K562 (cell line): ENCODE results near the gene KIAA1958. TPM values are rescaled to one million over a fixed set of nuclear protein-coding genes. Genes with fewer than 3 reads are reported as not detected.

Experiments
- ATF7 ChIP-seq: fragments of 450-650 bp; IDR thresholded peaks from 2 replicates; pipeline ENCODE4 v1.7.1; 2014; ENCODE audit warnings: mild to moderate bottlenecking, moderate library complexity
- BACH1 ChIP-seq: fragments of 200-800 bp; sonication (Bioruptor generic); IDR thresholded peaks from 2 replicates; pipeline ENCODE4 v1.6.1; 2016; ENCODE audit warnings: missing genetic modification characterization, missing compliant biosample characterization
- BHLHE40 ChIP-seq: IDR thresholded peaks from 2 replicates; pipeline ENCODE4 v1.6.1; 2011; ENCODE audit warnings: low read length, improper control_type of control experiment
- ETV1 ChIP-seq: fragments of 450-650 bp; conservative IDR thresholded peaks from 2 replicates; pipeline ENCODE4 v1.6.1; 2016; ENCODE audit warnings: missing genetic modification characterization, control low read depth, low read depth, missing compliant biosample characterization
- NR2C2 ChIP-seq, 2 experiments: fragments of 200-800 bp in 1 of 2; sonication (Bioruptor generic) in 1 of 2; sonication (generic) in 1 of 2; formaldehyde crosslinking in 1 of 2; IDR thresholded peaks; 2 replicates each; pipeline versions ENCODE4 v1.6.1 to v1.8.0; 2016 to 2022; ENCODE audit warnings: mild to moderate bottlenecking in 1 of 2, missing compliant biosample characterization in 1 of 2, missing genetic modification characterization in 1 of 2, missing genetic modification reagents in 1 of 2
- SIX5 ChIP-seq, 2 experiments: IDR thresholded peaks; 2 replicates each; pipeline ENCODE4 v1.6.1; 2011; ENCODE audit warnings: low read length in 2 of 2, borderline replicate concordance in 1 of 2, low read depth in 1 of 2, mild to moderate bottlenecking in 1 of 2, moderate library complexity in 1 of 2; ENCODE audit not compliant: insufficient read depth in 1 of 2
- SMAD2 ChIP-seq: fragments of 150-350 bp; IDR thresholded peaks from 2 replicates; pipeline ENCODE4 v1.6.1; 2014; ENCODE audit warnings: low read depth, mild to moderate bottlenecking, low read length
- SRF ChIP-seq, 2 experiments: fragments of 250-450, 450-650 bp in 1 of 2; sonication (Bioruptor Pico) in 1 of 2; sonication (generic) in 1 of 2; formaldehyde crosslinking; IDR thresholded peaks; 2 replicates each; pipeline versions ENCODE4 v1.5.0 to v1.5.1; 2020 to 2022; ENCODE audit warnings: mild to moderate bottlenecking in 1 of 2, missing genetic modification reagents in 1 of 2
- YY1 ChIP-seq, 3 experiments: IDR thresholded peaks; 2 replicates each; pipeline ENCODE4 v1.6.1; 2011; ENCODE audit warnings: low read length in 2 of 3, mild to moderate bottlenecking in 2 of 3, moderate library complexity in 2 of 3, borderline replicate concordance in 1 of 3, control low read depth in 1 of 3, low read depth in 1 of 3; ENCODE audit not compliant: insufficient read depth in 3 of 3, insufficient replicate concordance in 2 of 3, control insufficient read depth in 1 of 3, insufficient read length in 1 of 3; ENCODE audit errors: extremely low read depth in 1 of 3
- ZFP36 ChIP-seq: fragments of 150-350 bp; IDR thresholded peaks from 2 replicates; pipeline ENCODE4 v1.6.1; 2018; ENCODE audit warnings: low read length, low read depth; ENCODE audit not compliant: partially characterized antibody
- ZNF75A ChIP-seq: fragments of 450-650 bp; formaldehyde crosslinking; IDR thresholded peaks from 2 replicates; pipeline ENCODE4 v1.4.0; 2020; ENCODE audit warnings: mild to moderate bottlenecking
- ZSCAN32 ChIP-seq: fragments of 450-650 bp; formaldehyde crosslinking; IDR thresholded peaks from 2 replicates; pipeline ENCODE4 v1.4.0; 2020; ENCODE audit warnings: mild to moderate bottlenecking, moderate library complexity
- polyA plus RNA-seq, 8 experiments: library from polyadenylated mRNA; depleted of rRNA in 4 of 8; stranded (reverse) in 5 of 8; unstranded in 3 of 8; fragments of >200 nt; fragmentation: Nextera tagmentation in 2 of 8; fragmentation: Illumina TruSeq in 1 of 8; extraction: Ambion mirVana in 2 of 8; extraction: Trizol in 1 of 8; gene quantifications; 2 replicates each; pipeline versions ENCODE4 v1.2.1 to v1.2.3, GENCODE V29; 2011 to 2014; ENCODE audit warnings: inconsistent platforms in 1 of 8, missing spikeins in 1 of 8
- total RNA-seq, 7 experiments: library from RNA; depleted of rRNA in 6 of 7; stranded (reverse); fragments of >200 nt in 6 of 7; fragmentation: Illumina TruSeq in 2 of 7; extraction: Trizol in 2 of 7; gene quantifications; 2 replicates each; pipeline versions ENCODE4 v1.2.1 to v1.2.3, GENCODE V29; 2011 to 2021; ENCODE audit warnings: low replicate concordance in 1 of 7
- TF ChIP-seq, protein P1 (sequence below), 2 experiments: fragments of 200-800 bp in 1 of 2; sonication (Bioruptor generic) in 1 of 2; sonication (generic) in 1 of 2; formaldehyde crosslinking in 1 of 2; IDR thresholded peaks in 1 of 2; conservative IDR thresholded peaks in 1 of 2; 2 replicates each; pipeline versions ENCODE4 v1.5.0 to v1.6.1; 2016 to 2020; ENCODE audit warnings: missing compliant biosample characterization in 1 of 2, missing genetic modification characterization in 1 of 2, missing genetic modification reagents in 1 of 2
- TF ChIP-seq, protein P2 (sequence below): fragments of 450-650 bp; IDR thresholded peaks from 2 replicates; pipeline ENCODE4 v1.6.1; 2017; ENCODE audit warnings: antibody characterized with exemption, mild to moderate bottlenecking
- TF ChIP-seq, protein P3 (sequence below): fragments of 450-650 bp; IDR thresholded peaks from 2 replicates; pipeline ENCODE4 v1.6.1; 2016; ENCODE audit warnings: antibody characterized with exemption
- TF ChIP-seq, protein P4 (sequence below): fragments of 450-650 bp; IDR thresholded peaks from 2 replicates; pipeline ENCODE4 v1.6.1; 2016; ENCODE audit warnings: missing biosample characterization, missing genetic modification characterization

KIAA1958 gene
- total and polyA plus RNA-seq, 9 of the 15 experiments (the other 6 are each of a cell fraction or from before 2014, with no cell fraction given): 1.1 to 16.0 (median 10.1) TPM

DNA sequence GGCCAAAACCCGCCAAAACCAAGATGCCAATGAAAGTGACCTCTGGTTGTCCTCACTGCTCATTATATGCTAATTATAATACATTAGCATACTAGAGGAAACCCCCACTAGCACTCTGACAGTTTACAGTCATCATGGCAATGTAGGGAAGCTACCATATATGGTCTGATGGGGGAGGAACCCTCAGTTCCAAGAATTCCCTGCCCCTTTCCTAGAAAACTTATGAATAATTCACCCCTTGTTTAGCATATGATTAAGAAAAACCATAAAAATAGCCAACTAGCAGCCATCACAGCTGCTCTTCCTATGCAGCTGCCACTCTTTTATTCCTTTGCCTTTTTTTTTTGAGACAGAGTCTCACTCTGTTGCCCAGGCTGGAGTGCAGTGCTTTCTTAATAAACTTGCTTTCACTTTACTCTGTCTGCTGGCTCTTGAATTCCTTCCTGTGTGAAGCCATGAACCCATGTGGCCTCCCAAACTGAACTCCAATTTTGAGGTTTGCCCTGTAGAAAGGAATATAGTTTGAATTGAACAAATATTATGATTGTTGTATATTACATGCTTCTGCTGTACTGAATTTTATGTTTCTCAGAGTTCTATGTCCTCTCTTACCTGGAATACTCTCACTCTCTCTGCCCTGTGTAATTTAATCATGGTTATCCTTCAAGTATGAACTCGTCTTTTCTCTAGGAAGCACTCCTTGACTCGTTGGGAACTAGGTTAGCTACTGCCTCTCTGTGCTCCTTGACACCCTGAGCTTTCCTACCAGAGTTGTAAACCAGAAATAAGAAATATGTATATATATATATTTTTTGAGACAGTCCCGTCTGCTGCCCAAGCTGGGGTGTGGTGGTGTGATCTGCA, 59.8 kb downstream of the KIAA1958 start (continued):
- no peak for TF ChIP-seq NR2C2 (CRISPR knock-in tag; IDR thresholded peaks at IDR 0.05)
- peak; percentile 81 for TF ChIP-seq NR2C2 (tag; IDR thresholded peaks at IDR 0.05)
- TF ChIP-seq, protein P1, sequence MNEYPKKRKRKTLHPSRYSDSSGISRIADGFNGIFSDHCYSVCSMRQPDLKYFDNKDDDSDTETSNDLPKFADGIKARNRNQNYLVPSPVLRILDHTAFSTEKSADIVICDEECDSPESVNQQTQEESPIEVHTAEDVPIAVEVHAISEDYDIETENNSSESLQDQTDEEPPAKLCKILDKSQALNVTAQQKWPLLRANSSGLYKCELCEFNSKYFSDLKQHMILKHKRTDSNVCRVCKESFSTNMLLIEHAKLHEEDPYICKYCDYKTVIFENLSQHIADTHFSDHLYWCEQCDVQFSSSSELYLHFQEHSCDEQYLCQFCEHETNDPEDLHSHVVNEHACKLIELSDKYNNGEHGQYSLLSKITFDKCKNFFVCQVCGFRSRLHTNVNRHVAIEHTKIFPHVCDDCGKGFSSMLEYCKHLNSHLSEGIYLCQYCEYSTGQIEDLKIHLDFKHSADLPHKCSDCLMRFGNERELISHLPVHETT (CRISPR knock-in tag; conservative IDR thresholded peaks at IDR 0.05 in 1 of 2, IDR thresholded peaks at IDR 0.05 in 1 of 2): peak in 1 of 2 experiments; percentile 28; a peak in 1 of 4 replicates
- TF ChIP-seq BHLHE40: no peak
- no peak for TF ChIP-seq ZNF75A (CRISPR knock-in tag)
- TF ChIP-seq SRF (CRISPR knock-in tag; IDR thresholded peaks at IDR 0.05): peak; percentile 95 to 99
- TF ChIP-seq, protein P2, sequence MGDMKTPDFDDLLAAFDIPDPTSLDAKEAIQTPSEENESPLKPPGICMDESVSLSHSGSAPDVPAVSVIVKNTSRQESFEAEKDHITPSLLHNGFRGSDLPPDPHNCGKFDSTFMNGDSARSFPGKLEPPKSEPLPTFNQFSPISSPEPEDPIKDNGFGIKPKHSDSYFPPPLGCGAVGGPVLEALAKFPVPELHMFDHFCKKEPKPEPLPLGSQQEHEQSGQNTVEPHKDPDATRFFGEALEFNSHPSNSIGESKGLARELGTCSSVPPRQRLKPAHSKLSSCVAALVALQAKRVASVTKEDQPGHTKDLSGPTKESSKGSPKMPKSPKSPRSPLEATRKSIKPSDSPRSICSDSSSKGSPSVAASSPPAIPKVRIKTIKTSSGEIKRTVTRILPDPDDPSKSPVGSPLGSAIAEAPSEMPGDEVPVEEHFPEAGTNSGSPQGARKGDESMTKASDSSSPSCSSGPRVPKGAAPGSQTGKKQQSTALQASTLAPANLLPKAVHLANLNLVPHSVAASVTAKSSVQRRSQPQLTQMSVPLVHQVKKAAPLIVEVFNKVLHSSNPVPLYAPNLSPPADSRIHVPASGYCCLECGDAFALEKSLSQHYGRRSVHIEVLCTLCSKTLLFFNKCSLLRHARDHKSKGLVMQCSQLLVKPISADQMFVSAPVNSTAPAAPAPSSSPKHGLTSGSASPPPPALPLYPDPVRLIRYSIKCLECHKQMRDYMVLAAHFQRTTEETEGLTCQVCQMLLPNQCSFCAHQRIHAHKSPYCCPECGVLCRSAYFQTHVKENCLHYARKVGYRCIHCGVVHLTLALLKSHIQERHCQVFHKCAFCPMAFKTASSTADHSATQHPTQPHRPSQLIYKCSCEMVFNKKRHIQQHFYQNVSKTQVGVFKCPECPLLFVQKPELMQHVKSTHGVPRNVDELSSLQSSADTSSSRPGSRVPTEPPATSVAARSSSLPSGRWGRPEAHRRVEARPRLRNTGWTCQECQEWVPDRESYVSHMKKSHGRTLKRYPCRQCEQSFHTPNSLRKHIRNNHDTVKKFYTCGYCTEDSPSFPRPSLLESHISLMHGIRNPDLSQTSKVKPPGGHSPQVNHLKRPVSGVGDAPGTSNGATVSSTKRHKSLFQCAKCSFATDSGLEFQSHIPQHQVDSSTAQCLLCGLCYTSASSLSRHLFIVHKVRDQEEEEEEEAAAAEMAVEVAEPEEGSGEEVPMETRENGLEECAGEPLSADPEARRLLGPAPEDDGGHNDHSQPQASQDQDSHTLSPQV: peak; percentile 49; the same call in 1 of the 2 replicates
- TF ChIP-seq ATF7: peak; percentile 45; the same call in 1 of the 2 replicates
- TF ChIP-seq SMAD2: no peak
- peak in 1 of 3 experiments; percentile 34 for TF ChIP-seq YY1 (IDR thresholded peaks at IDR 0.05; ENCODE audit: borderline replicate concordance in 1 of 3, control insufficient read depth in 1 of 3, extremely low read depth in 1 of 3, insufficient read depth in 3 of 3, insufficient read length in 1 of 3, insufficient replicate concordance in 2 of 3, low read depth in 1 of 3, low read length in 2 of 3)
- TF ChIP-seq ZFP36: peak; percentile 61
- peak in 1 of 2 experiments; percentile 58; a peak in 2 of 4 replicates for TF ChIP-seq SIX5 (IDR thresholded peaks at IDR 0.05; ENCODE audit: borderline replicate concordance in 1 of 2, insufficient read depth in 1 of 2, low read depth in 1 of 2, low read length in 2 of 2)
- TF ChIP-seq, protein P3, sequence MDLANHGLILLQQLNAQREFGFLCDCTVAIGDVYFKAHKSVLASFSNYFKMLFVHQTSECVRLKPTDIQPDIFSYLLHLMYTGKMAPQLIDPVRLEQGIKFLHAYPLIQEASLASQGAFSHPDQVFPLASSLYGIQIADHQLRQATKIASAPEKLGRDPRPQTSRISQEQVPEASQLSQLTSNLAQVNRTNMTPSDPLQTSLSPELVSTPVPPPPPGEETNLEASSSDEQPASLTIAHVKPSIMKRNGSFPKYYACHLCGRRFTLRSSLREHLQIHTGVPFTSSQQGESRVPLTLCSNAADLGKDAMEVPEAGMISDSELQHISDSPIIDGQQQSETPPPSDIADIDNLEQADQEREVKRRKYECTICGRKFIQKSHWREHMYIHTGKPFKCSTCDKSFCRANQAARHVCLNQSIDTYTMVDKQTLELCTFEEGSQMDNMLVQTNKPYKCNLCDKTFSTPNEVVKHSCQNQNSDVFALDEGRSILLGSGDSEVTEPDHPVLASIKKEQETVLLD: no peak
- TF ChIP-seq ZSCAN32 (CRISPR knock-in tag): no peak
- TF ChIP-seq ETV1 (tag): peak; percentile 58
- TF ChIP-seq BACH1 (tag): 0 out of 2 replicates have a peak, but pooled peaks have one; percentile 25
- TF ChIP-seq, protein P4, sequence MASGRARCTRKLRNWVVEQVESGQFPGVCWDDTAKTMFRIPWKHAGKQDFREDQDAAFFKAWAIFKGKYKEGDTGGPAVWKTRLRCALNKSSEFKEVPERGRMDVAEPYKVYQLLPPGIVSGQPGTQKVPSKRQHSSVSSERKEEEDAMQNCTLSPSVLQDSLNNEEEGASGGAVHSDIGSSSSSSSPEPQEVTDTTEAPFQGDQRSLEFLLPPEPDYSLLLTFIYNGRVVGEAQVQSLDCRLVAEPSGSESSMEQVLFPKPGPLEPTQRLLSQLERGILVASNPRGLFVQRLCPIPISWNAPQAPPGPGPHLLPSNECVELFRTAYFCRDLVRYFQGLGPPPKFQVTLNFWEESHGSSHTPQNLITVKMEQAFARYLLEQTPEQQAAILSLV: 0 out of 2 replicates have a peak, but pooled peaks have one; percentile 21
